Adrenal gland (tissue), 5 donors: ENCODE data around the gene DTX1.

ENCODE experiments used
- POLR2A ChIP-seq, 2 donors: fragments of 450-650 bp; IDR thresholded peaks; one replicate each; pipeline ENCODE4 v1.6.1; 2017; ENCODE audit warnings: antibody characterized with exemption in 2 of 2, mild to moderate bottlenecking in 2 of 2, moderate library complexity in 1 of 2
- TF ChIP-seq, protein P1 (sequence below), 6 experiments: fragments of 450-650 bp in 4 of 6; fragments of 200-600 bp in 2 of 6; sonication (generic) in 1 of 6; IDR thresholded peaks; 1 replicate in 5 of 6; 2 replicates in 1 of 6; pipeline versions ENCODE4 v1.5.1 to v1.8.0; 2016 to 2021; ENCODE audit warnings: antibody characterized with exemption in 6 of 6, mild to moderate bottlenecking in 2 of 6, moderate library complexity in 1 of 6
- donor health status: DM: no; HTN: no; CAD: no.

GRCh38 chr12:113019025-113019424 is 37.5 kb upstream of the DTX1 start:
- TF ChIP-seq, protein P1, sequence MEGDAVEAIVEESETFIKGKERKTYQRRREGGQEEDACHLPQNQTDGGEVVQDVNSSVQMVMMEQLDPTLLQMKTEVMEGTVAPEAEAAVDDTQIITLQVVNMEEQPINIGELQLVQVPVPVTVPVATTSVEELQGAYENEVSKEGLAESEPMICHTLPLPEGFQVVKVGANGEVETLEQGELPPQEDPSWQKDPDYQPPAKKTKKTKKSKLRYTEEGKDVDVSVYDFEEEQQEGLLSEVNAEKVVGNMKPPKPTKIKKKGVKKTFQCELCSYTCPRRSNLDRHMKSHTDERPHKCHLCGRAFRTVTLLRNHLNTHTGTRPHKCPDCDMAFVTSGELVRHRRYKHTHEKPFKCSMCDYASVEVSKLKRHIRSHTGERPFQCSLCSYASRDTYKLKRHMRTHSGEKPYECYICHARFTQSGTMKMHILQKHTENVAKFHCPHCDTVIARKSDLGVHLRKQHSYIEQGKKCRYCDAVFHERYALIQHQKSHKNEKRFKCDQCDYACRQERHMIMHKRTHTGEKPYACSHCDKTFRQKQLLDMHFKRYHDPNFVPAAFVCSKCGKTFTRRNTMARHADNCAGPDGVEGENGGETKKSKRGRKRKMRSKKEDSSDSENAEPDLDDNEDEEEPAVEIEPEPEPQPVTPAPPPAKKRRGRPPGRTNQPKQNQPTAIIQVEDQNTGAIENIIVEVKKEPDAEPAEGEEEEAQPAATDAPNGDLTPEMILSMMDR (IDR thresholded peaks at IDR 0.05) = no peak
- TF ChIP-seq POLR2A (IDR thresholded peaks at IDR 0.05) = no peak
